K562 (cell line): ENCODE data around the gene CCDC85C. TPM values are rescaled to one million over a fixed set of nuclear protein-coding genes. Genes with fewer than 3 reads are reported as not detected.

Experiments
- CHD1 ChIP-seq: fragments of 200-600 bp; sonication (generic); IDR thresholded peaks from one replicate; pipeline ENCODE4 v1.6.1; 2012; ENCODE audit warnings: mild to moderate bottlenecking, moderate library complexity, low read length, inconsistent platforms
- JUND ChIP-seq, 2 experiments: IDR thresholded peaks; 2 replicates in 1 of 2; 3 replicates in 1 of 2; pipeline ENCODE4 v1.6.1; 2011; ENCODE audit warnings: borderline replicate concordance in 2 of 2, low read depth in 2 of 2, low read length in 2 of 2, improper control_type of control experiment in 1 of 2, missing biosample characterization in 1 of 2, missing genetic modification characterization in 1 of 2, missing genetic modification reagents in 1 of 2
- MAZ ChIP-seq, 2 experiments: fragments of 450-650 bp in 1 of 2; sonication (generic) in 1 of 2; formaldehyde crosslinking; IDR thresholded peaks in 1 of 2; conservative IDR thresholded peaks in 1 of 2; 2 replicates each; pipeline versions ENCODE4 v1.4.0 to v1.5.0; 2020; ENCODE audit warnings: mild to moderate bottlenecking in 1 of 2, missing genetic modification reagents in 1 of 2
- MED1 ChIP-seq: sonication (generic); formaldehyde crosslinking; IDR thresholded peaks from 2 replicates; pipeline ENCODE4 v1.8.1; 2023; ENCODE audit warnings: missing genetic modification reagents, borderline replicate concordance
- TAF9B ChIP-seq: fragments of 450-650 bp; IDR thresholded peaks from 2 replicates; pipeline ENCODE4 v1.6.1; 2018; ENCODE audit warnings: mild to moderate bottlenecking; ENCODE audit not compliant: partially characterized antibody
- U2AF2 ChIP-seq: fragments of 200-400 bp; formaldehyde crosslinking; optimal IDR thresholded peaks from 2 replicates; pipeline ENCODE3; 2017; ENCODE audit warnings: low read depth, mild to moderate bottlenecking, low read length
- XRCC5 ChIP-seq: fragments of 200-400 bp; formaldehyde crosslinking; IDR thresholded peaks from 2 replicates; pipeline ENCODE4 v1.6.1; 2017; ENCODE audit warnings: low read depth, mild to moderate bottlenecking, low read length
- ZBED1 ChIP-seq: IDR thresholded peaks from 2 replicates; pipeline ENCODE4 v1.6.1; 2014
- ZKSCAN1 ChIP-seq: fragments of 150-350 bp; IDR thresholded peaks from 2 replicates; pipeline ENCODE4 v1.6.1; 2016; ENCODE audit warnings: low read depth, low read length
- ZSCAN29 ChIP-seq: fragments of 450-650 bp; IDR thresholded peaks from 2 replicates; pipeline ENCODE4 v1.6.1; 2017
- polyA plus RNA-seq, 8 experiments: library from polyadenylated mRNA; depleted of rRNA in 4 of 8; stranded (reverse) in 5 of 8; unstranded in 3 of 8; fragments of >200 nt; fragmentation: Nextera tagmentation in 2 of 8; fragmentation: Illumina TruSeq in 1 of 8; extraction: Ambion mirVana in 2 of 8; extraction: Trizol in 1 of 8; gene quantifications; 2 replicates each; pipeline versions ENCODE4 v1.2.1 to v1.2.3, GENCODE V29; 2011 to 2014; ENCODE audit warnings: inconsistent platforms in 1 of 8, missing spikeins in 1 of 8
- total RNA-seq, 7 experiments: library from RNA; depleted of rRNA in 6 of 7; stranded (reverse); fragments of >200 nt in 6 of 7; fragmentation: Illumina TruSeq in 2 of 7; extraction: Trizol in 2 of 7; gene quantifications; 2 replicates each; pipeline versions ENCODE4 v1.2.1 to v1.2.3, GENCODE V29; 2011 to 2021; ENCODE audit warnings: low replicate concordance in 1 of 7
- TF ChIP-seq, protein P1 (sequence below): fragments of 250-450 bp; sonication (Bioruptor Pico); IDR thresholded peaks from 2 replicates; pipeline ENCODE4 v1.9.0; 2021; ENCODE audit warnings: mild to moderate bottlenecking, inconsistent platforms
- TF ChIP-seq, protein P2 (sequence below): fragments of 250-450 bp; sonication (Bioruptor Pico); IDR thresholded peaks from 2 replicates; pipeline ENCODE4 v1.4.0; 2020; ENCODE audit warnings: mild to moderate bottlenecking, moderate library complexity, borderline replicate concordance
- TF ChIP-seq, protein P3 (sequence below): fragments of 450-650 bp; formaldehyde crosslinking; IDR thresholded peaks from 2 replicates; pipeline ENCODE4 v1.4.0; 2020; ENCODE audit warnings: mild to moderate bottlenecking, moderate library complexity
- TF ChIP-seq, protein P4 (sequence below): sonication (generic); formaldehyde crosslinking; IDR thresholded peaks from 2 replicates; pipeline ENCODE4 v1.8.0; 2023; ENCODE audit warnings: missing genetic modification reagents, mild to moderate bottlenecking, borderline replicate concordance

CCDC85C gene
- total and polyA plus RNA-seq, 9 of the 15 experiments (the other 6 are each of a cell fraction or from before 2014, with no cell fraction given): 0.18 to 22.0 (median 6.3) TPM

DNA sequence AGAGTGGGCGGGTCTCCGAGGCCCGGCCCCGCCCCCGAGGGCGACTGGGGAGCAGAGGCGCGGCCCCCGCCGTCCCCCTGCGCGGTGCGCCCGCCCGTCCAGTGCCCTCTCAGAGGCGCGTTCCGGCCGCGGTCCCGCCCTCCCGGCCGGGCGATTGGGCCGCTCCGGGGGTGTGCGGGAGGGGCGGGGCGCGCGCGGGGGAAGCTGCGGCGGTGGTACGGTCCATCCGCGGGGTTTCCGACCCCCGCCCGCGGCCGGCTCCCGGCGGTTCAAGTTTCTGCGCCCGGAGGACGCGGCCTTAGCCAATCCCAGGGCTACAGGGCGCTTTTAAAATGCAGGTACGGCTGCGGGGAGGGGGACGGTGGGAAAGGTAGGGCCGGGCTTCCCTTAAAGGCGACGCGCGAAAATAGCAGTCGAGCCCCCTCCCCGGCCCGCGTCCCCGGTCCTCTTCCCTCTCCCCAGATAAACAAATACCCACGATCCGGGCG, 315 bp upstream of the CCDC85C start (continued):
- TF ChIP-seq, protein P1, sequence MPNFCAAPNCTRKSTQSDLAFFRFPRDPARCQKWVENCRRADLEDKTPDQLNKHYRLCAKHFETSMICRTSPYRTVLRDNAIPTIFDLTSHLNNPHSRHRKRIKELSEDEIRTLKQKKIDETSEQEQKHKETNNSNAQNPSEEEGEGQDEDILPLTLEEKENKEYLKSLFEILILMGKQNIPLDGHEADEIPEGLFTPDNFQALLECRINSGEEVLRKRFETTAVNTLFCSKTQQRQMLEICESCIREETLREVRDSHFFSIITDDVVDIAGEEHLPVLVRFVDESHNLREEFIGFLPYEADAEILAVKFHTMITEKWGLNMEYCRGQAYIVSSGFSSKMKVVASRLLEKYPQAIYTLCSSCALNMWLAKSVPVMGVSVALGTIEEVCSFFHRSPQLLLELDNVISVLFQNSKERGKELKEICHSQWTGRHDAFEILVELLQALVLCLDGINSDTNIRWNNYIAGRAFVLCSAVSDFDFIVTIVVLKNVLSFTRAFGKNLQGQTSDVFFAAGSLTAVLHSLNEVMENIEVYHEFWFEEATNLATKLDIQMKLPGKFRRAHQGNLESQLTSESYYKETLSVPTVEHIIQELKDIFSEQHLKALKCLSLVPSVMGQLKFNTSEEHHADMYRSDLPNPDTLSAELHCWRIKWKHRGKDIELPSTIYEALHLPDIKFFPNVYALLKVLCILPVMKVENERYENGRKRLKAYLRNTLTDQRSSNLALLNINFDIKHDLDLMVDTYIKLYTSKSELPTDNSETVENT (CRISPR knock-in tag): no peak
- peak; percentile 45 to 95 for TF ChIP-seq MAZ (CRISPR knock-in tag; conservative IDR thresholded peaks at IDR 0.05 in 1 of 2, IDR thresholded peaks at IDR 0.05 in 1 of 2)
- no peak for TF ChIP-seq U2AF2
- TF ChIP-seq MED1: no peak
- TF ChIP-seq JUND (IDR thresholded peaks at IDR 0.05; ENCODE audit: borderline replicate concordance, low read depth, low read length): peak; percentile 84
- no peak for TF ChIP-seq JUND (tag; IDR thresholded peaks at IDR 0.05; ENCODE audit: borderline replicate concordance, low read depth, low read length)
- no peak for TF ChIP-seq ZSCAN29
- no peak for TF ChIP-seq TAF9B
- no peak for TF ChIP-seq CHD1
- TF ChIP-seq ZBED1: no peak
- TF ChIP-seq, protein P2, sequence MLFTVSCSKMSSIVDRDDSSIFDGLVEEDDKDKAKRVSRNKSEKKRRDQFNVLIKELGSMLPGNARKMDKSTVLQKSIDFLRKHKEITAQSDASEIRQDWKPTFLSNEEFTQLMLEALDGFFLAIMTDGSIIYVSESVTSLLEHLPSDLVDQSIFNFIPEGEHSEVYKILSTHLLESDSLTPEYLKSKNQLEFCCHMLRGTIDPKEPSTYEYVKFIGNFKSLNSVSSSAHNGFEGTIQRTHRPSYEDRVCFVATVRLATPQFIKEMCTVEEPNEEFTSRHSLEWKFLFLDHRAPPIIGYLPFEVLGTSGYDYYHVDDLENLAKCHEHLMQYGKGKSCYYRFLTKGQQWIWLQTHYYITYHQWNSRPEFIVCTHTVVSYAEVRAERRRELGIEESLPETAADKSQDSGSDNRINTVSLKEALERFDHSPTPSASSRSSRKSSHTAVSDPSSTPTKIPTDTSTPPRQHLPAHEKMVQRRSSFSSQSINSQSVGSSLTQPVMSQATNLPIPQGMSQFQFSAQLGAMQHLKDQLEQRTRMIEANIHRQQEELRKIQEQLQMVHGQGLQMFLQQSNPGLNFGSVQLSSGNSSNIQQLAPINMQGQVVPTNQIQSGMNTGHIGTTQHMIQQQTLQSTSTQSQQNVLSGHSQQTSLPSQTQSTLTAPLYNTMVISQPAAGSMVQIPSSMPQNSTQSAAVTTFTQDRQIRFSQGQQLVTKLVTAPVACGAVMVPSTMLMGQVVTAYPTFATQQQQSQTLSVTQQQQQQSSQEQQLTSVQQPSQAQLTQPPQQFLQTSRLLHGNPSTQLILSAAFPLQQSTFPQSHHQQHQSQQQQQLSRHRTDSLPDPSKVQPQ: no peak
- TF ChIP-seq, protein P3, sequence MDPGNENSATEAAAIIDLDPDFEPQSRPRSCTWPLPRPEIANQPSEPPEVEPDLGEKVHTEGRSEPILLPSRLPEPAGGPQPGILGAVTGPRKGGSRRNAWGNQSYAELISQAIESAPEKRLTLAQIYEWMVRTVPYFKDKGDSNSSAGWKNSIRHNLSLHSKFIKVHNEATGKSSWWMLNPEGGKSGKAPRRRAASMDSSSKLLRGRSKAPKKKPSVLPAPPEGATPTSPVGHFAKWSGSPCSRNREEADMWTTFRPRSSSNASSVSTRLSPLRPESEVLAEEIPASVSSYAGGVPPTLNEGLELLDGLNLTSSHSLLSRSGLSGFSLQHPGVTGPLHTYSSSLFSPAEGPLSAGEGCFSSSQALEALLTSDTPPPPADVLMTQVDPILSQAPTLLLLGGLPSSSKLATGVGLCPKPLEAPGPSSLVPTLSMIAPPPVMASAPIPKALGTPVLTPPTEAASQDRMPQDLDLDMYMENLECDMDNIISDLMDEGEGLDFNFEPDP (CRISPR knock-in tag): no peak
- TF ChIP-seq XRCC5: no peak
- TF ChIP-seq, protein P4, sequence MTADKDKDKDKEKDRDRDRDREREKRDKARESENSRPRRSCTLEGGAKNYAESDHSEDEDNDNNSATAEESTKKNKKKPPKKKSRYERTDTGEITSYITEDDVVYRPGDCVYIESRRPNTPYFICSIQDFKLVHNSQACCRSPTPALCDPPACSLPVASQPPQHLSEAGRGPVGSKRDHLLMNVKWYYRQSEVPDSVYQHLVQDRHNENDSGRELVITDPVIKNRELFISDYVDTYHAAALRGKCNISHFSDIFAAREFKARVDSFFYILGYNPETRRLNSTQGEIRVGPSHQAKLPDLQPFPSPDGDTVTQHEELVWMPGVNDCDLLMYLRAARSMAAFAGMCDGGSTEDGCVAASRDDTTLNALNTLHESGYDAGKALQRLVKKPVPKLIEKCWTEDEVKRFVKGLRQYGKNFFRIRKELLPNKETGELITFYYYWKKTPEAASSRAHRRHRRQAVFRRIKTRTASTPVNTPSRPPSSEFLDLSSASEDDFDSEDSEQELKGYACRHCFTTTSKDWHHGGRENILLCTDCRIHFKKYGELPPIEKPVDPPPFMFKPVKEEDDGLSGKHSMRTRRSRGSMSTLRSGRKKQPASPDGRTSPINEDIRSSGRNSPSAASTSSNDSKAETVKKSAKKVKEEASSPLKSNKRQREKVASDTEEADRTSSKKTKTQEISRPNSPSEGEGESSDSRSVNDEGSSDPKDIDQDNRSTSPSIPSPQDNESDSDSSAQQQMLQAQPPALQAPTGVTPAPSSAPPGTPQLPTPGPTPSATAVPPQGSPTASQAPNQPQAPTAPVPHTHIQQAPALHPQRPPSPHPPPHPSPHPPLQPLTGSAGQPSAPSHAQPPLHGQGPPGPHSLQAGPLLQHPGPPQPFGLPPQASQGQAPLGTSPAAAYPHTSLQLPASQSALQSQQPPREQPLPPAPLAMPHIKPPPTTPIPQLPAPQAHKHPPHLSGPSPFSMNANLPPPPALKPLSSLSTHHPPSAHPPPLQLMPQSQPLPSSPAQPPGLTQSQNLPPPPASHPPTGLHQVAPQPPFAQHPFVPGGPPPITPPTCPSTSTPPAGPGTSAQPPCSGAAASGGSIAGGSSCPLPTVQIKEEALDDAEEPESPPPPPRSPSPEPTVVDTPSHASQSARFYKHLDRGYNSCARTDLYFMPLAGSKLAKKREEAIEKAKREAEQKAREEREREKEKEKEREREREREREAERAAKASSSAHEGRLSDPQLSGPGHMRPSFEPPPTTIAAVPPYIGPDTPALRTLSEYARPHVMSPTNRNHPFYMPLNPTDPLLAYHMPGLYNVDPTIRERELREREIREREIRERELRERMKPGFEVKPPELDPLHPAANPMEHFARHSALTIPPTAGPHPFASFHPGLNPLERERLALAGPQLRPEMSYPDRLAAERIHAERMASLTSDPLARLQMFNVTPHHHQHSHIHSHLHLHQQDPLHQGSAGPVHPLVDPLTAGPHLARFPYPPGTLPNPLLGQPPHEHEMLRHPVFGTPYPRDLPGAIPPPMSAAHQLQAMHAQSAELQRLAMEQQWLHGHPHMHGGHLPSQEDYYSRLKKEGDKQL (CRISPR knock-in tag): no peak
- no peak for TF ChIP-seq ZKSCAN1
